Adrenal gland (tissue), 12 donors: ENCODE data around the gene INTS1. TPM values are rescaled to one million over a fixed set of nuclear protein-coding genes. Genes with fewer than 3 reads are reported as not detected.

Experiments
- DNase-seq, 7 donors: peaks; one replicate each; pipeline ENCODE4 v3.0.0-alpha.2; 2019 to 2020
- H3K27ac ChIP-seq, 5 donors: fragments of 200-600 bp; sonication (generic) in 4 of 5; 1 replicate in 3 of 5; 2 replicates in 2 of 5; pipeline versions ENCODE4 v1.5.1 to v1.8.0; 2016 to 2020; ENCODE audit warnings: mild to moderate bottlenecking in 1 of 5
- H3K27me3 ChIP-seq: fragments of 200-600 bp; 2 replicates; pipeline ENCODE4 v1.8.0; 2021
- H3K36me3 ChIP-seq, 2 donors: fragments of 200-600 bp; replicated peaks in 1 of 2; 1 replicate in 1 of 2; 2 replicates in 1 of 2; pipeline versions ENCODE4 v1.5.1 to v1.8.0; 2018 to 2022
- H3K4me1 ChIP-seq, 2 donors: fragments of 200-600 bp; replicated peaks in 1 of 2; 1 replicate in 1 of 2; 2 replicates in 1 of 2; pipeline versions ENCODE4 v1.5.1 to v1.8.0; 2018 to 2021
- H3K4me3 ChIP-seq, 4 donors: fragments of 200-600 bp; sonication (generic) in 3 of 4; one replicate each; pipeline ENCODE4 v1.5.1; 2016 to 2018
- H3K9me3 ChIP-seq, 3 donors: fragments of 200-600 bp; sonication (generic) in 1 of 3; replicated peaks in 1 of 3; 1 replicate in 2 of 3; 2 replicates in 1 of 3; pipeline versions ENCODE4 v1.5.1 to v1.8.0; 2016 to 2021
- CTCF ChIP-seq, 6 experiments: fragments of 450-650 bp in 4 of 6; fragments of 200-600 bp in 2 of 6; sonication (generic) in 1 of 6; IDR thresholded peaks; 1 replicate in 5 of 6; 2 replicates in 1 of 6; pipeline versions ENCODE4 v1.5.1 to v1.8.0; 2016 to 2021; ENCODE audit warnings: antibody characterized with exemption in 6 of 6, mild to moderate bottlenecking in 2 of 6, moderate library complexity in 1 of 6
- POLR2A ChIP-seq, 2 donors: fragments of 450-650 bp; IDR thresholded peaks; one replicate each; pipeline ENCODE4 v1.6.1; 2017; ENCODE audit warnings: antibody characterized with exemption in 2 of 2, mild to moderate bottlenecking in 2 of 2, moderate library complexity in 1 of 2
- WGBS, 4 donors: extraction: QIAGEN DNeasy Blood & Tissue Kit in 2 of 4; methylation state at CpG; one replicate each; pipeline versions ENCODE4 v1.1.5 to v1.1.7; 2013 to 2017; 5-methylcytosine and 5-hydroxymethylcytosine counted together
- intact Hi-C, 2 donors: fragments of 100-400 bp; cut with DNase I; formaldehyde crosslinking; loops; one replicate each; pipeline versions ENCODE4 v1.14.1 to v1.15.0; 2022 to 2023
- polyA plus RNA-seq, 3 donors: library from polyadenylated mRNA; stranded (reverse); fragments of 200-250 nt in 2 of 3; fragments of 350-450 nt in 1 of 3; fragmentation: Illumina TruSeq in 1 of 3; extraction: RNeasy Lipid Tissue Mini Kit (QIAGEN cat#74804) in 1 of 3; gene quantifications; one replicate each; pipeline ENCODE4 v1.2.3, GENCODE V29; 2013 to 2014
- total RNA-seq, 9 donors: library from RNA; depleted of rRNA in 4 of 9; stranded (reverse); fragments of >200 nt in 4 of 9; fragments of 120-200 nt in 1 of 9; fragmentation: NEBNext Ultra II Directional in 1 of 9; extraction: Animal tissue kit (Norgen Biotek cat#: 25700) in 1 of 9; gene quantifications; one replicate each; pipeline versions ENCODE4 v1.1.0 to v1.2.4, GENCODE V29; 2013 to 2023
- donor health status: healthy with polysubstance abuse.
- donor health status: Bipolar disorder and iron deficiency.
- donor health status: DM: yes; HTN: yes; CAD: no.
- donor health status: DM: no; HTN: no; CAD: no.
- donor health status: DM: no; HTN: no; CAD: no.
- donor health status: DM: yes; HTN: yes; CAD: no.

Gene INTS1
- total and polyA plus RNA-seq, 12 donors = 4.7 to 152 (median 72.8) TPM

GRCh38 chr7:1440620-1441019 lies 63.6 kb downstream of the INTS1 start:
- H3K36me3 ChIP-seq = peaks cover 0 to 56% of the 10 kb centered on the region in 2 donors
- no peaks in the 10 kb centered on the region for H3K27me3 ChIP-seq
- H3K4me1 ChIP-seq = peaks cover 6 to 20% of the 10 kb centered on the region in 2 donors
- H3K4me3 ChIP-seq = no peak overlapping the region
- no peaks in the 10 kb centered on the region for H3K9me3 ChIP-seq
- no peak overlapping the region for H3K27ac ChIP-seq
- 70 to 97% (median 93%) methylated on average over 2 to 10 of the region's 10 CpGs for WGBS, 4 donors
- no peak for DNase-seq
- intact Hi-C loops = no loop called here
- TF ChIP-seq POLR2A (IDR thresholded peaks at IDR 0.05) = no peak
- TF ChIP-seq CTCF (IDR thresholded peaks at IDR 0.05) = no peak

GRCh38 chr7:1439373-1440363 lies 64.5 kb downstream of the INTS1 start:
- 85 to 92% (median 87%) methylated on average over 12 to 31 of the region's 31 CpGs for WGBS, 4 donors
- H3K4me1 ChIP-seq = peaks cover 4 to 11% of the 10 kb centered on the region in 2 donors
- no peak overlapping the region for H3K27ac ChIP-seq
- H3K36me3 ChIP-seq = peaks cover 0 to 60% of the 10 kb centered on the region in 2 donors
- no peaks in the 10 kb centered on the region for H3K9me3 ChIP-seq
- intact Hi-C loops = loop anchor here (5.0 kb wide), 1 partner anchor 33 kb away; no protein-coding TSS in a partner anchor
- TF ChIP-seq POLR2A (IDR thresholded peaks at IDR 0.05) (no peak), CTCF (IDR thresholded peaks at IDR 0.05) (peak in 2 of 6 experiments; percentile 4 to 16)
- DNase-seq = no peak
- H3K4me3 ChIP-seq = no peak overlapping the region
- H3K27me3 ChIP-seq = no peaks in the 10 kb centered on the region

- H3K4me3 ChIP-seq = no peak overlapping the region
- intact Hi-C loops = loop anchor here (5.0 kb wide), 1 partner anchor 33 kb away; no protein-coding TSS in a partner anchor
- H3K27ac ChIP-seq = no peak overlapping the region
- no peaks in the 10 kb centered on the region for H3K27me3 ChIP-seq
- H3K9me3 ChIP-seq = no peaks in the 10 kb centered on the region
- no peak for TF ChIP-seq POLR2A (IDR thresholded peaks at IDR 0.05)
- no peak for TF ChIP-seq CTCF (IDR thresholded peaks at IDR 0.05)
- 68 to 100% (median 81%) methylated on average over 2 to 15 of the region's 15 CpGs for WGBS, 4 donors
- no peak for DNase-seq
- H3K4me1 ChIP-seq = peaks cover 0 to 7% of the 10 kb centered on the region in 2 donors
- peaks cover 0 to 60% of the 10 kb centered on the region in 2 donors for H3K36me3 ChIP-seq
Measured at GRCh38 chr7:1438821-1439220, 65.4 kb downstream of the INTS1 start.

- Histone ChIP-seq H3K27ac (no peak overlapping the region), H3K36me3 (peaks cover 0 to 60% of the 10 kb centered on the region in 2 donors), H3K27me3 (no peaks in the 10 kb centered on the region), H3K4me3 (no peak overlapping the region), H3K9me3 (no peaks in the 10 kb centered on the region), H3K4me1 (peaks cover 0 to 1% of the 10 kb centered on the region in 2 donors)
- no peak for TF ChIP-seq POLR2A (IDR thresholded peaks at IDR 0.05)
- no peak for TF ChIP-seq CTCF (IDR thresholded peaks at IDR 0.05)
- 71 to 99% (median 95%) methylated on average over 1 to 10 of the region's 10 CpGs for WGBS, 4 donors
- no peak for DNase-seq
- intact Hi-C loops = loop anchor here (5.0 kb wide), 1 partner anchor 34 kb away; no protein-coding TSS in a partner anchor
Measured at GRCh38 chr7:1438208-1438607, 66.0 kb downstream of the INTS1 start.
